GM18511 (cell line): ENCODE measurements around the gene RNF224.

Source experiments
- ATAC-seq: cut with Tn5 transposase; IDR thresholded peaks from one replicate; pipeline ENCODE4 v1.9.1; 2021; ENCODE audit warnings: mild to moderate bottlenecking, moderate library complexity; ENCODE audit not compliant: unreplicated experiment

Gene RNF224

DNA sequence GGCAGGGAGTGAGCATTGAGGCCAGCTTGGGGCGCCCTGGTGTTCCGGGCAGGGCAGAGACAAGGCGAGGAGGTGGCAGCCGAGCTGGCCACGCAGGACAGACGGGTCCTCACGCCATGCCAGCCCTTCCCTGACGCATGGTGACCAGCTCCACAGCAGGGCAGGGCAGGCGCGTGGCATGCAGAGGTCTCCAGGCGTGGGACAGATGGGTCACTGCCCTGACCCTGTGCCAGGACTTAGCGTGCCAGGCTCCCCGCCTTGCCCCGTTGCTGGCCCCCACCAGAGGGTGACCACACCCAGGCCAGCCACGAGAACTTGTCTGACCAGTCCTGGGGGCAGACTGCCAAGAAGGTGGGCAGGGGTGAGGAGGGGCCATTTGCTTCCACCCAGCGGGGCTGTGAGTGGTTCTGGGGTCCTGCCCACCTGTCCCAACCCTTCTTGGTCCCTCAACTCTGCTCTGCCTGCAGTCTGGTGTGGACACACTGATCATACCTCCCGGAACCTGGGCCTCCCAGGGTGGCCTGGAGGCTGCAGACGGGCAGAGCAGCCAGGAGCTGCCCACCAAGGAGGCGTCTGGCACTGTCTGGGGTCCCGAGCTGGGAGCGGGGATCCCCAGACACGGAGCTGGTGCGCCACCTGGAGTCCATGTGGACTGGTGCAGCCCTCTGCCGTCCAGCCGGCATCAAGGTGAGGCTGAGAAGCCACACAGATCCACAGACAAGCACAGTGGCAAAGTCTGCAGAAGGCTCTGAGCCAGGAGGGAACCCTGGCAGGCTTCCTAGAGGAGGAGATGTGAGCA is at the start of gene RNF224:
Gene RNF224, plus strand, starts transcription at position 449 of the 799 bp plus-strand sequence. CDS start 834 bp downstream, outside the sequence.
- ATAC-seq = no peak

DNA sequence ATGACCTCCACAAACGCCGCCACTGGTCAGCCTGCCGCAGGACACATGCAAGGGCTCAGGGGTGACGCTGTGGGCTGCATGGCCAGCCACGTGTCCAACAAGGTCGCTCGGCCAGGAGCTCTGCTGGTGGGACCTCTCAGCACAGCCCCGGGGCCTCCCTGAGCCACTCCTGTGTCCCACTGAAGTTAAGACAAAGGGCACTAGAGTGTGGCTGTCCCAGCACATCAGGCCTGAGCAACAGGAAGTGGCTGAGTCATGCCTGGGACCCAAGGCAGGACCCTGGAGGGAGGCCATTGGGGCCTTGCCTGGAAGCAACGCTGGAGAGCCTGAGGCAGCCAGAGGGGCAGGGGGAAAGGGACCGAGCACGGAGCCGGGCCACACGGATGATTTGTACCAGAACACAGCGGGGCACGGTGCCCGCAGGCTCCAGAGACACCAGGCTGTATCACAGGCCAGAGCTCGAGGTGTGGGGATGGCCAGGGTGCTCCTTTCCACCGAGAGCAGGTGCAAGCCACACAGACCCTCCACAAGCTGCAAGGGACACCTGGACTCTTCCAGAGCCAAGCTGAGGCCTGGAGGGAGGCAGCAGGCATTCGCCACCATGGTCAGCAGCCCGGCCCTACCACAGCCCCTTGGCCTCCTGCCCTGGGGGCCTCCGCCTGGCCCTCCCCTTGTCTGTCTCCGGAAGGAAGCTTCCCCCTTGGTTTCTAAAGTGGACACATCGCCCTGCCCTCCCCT is 48.9 kb upstream of the RNF224 start:
- ATAC-seq = no peak

DNA sequence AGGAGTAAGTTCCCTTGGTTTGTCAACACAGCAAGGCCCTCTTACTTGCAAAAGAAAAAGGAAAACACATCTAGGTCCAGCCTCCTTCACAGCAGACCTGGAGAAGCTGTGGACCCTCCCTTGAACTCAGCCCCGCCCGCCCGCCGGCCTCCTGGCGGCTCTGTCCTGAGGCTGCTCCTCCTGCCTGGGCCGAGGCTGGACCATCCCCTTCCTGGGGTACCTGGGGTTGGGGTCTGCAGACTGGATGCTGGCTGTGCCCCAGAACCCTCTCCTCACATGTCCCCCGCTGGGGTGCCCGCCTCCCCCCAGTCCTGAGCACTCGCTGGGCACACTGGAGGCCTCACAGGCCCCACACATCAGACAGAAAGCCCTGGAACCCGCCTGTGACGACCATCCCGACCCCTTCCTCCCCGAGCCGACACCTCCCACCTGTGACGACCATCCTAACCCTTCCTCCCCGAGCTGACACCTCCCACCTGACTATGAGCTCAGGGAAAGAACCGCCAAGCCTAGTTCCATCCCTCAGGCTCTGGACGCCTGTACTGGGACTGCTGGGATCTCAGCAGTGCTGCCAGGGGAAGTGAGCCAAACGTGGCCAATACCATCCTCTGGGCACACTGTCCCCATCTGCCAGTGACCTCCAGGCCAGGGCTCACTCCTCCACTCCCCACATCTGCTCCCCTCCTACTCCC is 48.2 kb upstream of the RNF224 start:
- ATAC-seq = no peak

DNA sequence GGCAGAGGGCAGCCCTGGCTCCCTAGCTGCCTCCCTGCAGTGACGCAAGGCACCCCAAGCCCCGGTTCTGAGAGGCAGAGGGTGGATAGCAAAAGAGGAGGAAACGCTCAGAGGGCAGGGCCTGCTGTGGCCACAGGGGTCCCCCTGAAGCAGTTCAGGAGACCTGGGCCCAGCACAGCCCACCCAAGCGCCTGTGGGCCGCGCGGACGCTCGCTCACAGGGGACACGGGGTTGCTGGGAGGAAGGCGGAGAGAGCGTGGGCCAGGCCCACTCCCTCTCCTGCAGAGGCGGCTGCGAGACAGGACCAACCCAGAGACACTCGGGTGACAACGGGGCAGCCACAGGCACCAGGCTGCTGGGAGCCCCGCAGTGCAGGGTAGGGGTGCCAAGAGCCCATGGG is 47.5 kb upstream of the RNF224 start:
- no peak for ATAC-seq

DNA sequence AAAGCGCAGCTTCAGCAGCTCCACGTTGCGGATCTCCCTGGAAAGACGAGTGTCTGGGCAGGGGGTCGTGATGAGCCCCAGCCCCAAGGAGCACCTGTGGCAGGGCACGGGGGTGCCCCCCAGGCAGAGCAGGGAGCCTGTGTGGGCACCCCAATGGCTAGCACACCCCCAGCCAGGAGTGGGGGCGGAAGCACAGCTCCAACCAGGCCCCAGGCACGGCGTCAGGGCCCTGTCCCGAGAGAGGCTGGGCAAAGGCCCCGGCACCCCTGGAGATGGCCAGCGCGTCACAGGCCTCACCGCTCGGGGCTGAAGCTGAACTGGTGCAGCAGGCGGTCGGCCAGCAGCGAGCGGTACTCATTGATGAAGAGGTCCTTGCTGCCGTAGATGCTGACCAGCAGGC is 46.8 kb upstream of the RNF224 start:
- no peak for ATAC-seq

DNA sequence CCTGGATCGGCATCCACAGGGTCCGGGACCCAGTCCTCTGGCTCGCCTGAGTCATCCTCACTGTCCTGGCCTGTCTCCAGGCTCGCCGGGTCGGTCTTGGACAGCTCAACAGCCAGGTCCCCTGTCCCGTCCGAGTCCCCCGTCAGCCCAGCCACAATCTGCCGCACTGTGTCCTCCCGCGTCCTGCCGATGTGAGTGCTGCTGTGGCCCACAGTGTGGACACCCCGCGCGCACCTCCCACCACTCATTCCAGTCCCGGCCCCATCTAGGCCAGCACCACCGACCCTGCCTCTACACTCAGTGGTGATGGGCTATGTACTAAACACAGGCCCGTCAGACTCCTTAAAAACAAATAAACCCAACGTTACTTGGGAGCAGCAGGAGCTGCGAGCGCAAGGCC is 45.6 kb upstream of the RNF224 start:
- no peak for ATAC-seq

DNA sequence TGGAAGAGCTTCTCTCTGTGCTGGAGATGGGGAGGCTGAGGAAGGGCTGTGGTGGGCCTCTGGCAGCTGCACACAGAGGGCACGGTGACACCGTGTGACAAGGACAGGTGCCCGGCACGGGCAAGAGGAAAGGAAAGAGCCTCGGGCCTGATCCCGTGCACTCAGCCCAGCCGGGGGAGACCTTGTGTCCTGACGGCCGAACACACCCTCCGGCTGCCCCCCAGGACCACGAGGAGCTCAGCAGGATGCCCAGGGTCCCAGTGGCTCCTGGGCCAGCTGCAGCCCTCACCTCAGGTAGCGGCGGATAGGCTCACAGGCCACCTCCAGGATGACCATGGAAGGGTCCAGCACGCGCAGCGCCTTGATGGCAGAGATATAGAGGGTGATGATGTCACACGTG is 44.5 kb upstream of the RNF224 start:
- ATAC-seq = no peak

DNA sequence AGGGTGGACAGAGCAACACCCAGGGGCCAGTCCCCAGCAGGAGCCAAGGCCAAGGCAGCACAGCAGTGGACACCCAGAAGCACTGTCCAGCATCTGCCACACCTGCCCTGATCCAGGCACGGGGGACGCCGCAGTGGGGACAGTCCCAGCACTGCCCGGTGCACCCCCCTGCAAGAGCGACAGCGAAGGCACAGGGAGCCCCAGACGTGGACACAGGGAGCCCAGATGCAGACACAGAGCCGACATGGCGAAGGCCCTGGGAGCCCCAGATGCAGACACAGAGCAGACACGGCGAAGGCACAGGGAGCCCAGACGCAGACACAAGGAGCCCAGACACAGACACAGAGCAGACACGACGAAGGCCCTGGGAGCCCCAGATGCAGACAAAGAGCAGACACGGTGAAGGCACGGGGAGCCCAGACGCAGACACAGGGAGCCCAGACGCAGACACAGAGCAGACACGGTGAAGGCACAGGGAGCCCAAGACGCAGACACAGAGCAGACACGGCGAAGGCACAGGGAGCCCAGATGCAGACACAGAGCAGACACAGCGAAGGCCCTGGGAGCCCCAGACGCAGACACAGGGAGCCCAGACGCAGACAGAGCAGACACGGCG is 43.2 kb upstream of the RNF224 start:
- ATAC-seq = no peak

DNA sequence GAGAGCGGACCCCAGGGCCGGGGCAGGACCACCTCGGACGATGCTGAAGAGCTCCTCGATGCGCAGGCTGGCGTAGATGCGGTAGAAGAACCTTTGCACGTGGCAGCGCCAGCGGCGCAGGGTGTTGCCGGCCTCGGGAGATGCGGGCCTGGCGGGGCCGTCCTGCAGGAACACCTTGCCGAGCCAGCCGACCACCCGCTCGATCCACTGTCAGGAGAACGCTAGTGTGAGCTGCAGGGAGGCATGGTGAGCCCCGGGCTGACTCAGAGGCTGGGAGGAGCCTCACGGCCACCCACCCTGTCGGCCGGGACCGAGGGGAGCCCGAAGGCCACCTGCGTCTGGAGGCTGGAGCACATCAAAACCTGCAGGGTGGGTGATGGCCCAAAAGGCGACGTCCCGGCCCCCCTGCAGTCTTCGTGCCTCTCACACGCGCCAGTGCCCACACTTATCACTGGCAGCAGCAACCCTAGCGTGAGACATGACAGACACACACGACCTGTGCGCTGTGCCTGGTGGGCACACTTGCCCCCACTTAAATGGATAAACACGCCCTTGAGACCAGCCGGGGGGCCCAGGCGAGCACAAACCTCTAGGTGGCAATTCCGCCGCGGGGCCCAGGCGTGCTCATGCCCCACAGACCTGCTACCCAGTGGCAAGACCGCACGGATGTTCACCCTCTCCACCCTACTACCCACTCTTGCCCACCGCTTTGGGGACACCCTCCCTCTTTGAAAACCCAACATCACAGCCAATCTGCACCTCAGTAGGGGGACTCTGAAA is 42.2 kb upstream of the RNF224 start:
- ATAC-seq = no peak

DNA sequence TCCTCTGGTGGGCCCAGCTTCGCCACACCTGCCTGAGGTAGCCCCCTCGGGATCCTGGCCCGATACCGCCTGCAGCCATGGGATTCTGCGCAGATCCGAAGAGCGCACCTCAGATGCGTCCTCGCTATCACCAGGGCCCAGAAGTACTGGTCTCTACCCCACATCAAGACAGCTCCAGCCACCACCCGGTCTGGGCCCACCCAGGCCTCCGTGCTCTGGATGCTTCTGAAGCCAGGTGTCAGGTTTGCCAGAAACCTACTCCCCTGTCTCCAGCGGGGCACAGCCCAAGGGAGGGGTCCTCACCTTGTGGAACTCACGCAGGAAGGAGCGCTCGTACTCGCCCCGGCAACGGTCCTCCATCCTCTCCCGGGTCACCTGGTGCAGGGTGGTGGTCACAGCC is 41.4 kb upstream of the RNF224 start:
- ATAC-seq = no peak

DNA sequence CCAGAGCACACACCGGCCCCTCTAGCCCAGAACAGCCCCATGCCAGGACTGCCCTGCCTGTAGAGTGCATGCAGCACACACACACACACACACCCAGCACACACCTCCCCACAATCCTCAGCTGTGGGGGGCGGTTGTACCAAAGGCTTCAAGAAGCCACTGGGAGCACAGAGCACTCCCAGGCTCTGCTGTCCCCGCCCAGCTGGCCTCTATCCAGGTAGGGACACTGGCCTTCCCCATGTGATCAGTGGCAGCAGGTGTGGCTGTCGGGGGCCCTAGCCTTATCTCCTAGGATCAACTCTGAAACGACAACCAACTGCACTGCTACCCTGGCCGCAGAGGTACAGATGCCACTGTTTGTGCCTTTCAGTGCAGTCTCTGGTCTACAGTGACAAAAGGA is 40.9 kb upstream of the RNF224 start:
- no peak for ATAC-seq

DNA sequence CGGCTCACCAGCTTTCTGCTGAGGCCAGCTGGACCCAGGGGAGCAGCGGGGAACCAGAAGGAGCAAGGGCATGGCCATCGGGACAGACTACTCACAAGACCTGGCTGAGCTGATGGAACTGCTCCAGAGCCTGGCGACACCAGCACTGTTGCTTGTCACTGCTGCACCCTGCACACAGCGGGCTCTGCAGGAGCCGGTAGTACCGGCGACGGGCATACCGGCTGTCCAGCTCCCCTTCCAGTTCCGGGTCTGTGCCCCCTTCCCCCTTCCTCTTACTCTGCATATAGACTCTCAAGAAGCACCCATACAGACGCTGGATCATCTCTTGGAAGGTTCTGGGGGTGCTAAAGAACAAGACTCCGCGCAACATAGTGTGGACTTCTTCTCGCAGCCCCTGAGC is 39.9 kb upstream of the RNF224 start:
- ATAC-seq = no peak

DNA sequence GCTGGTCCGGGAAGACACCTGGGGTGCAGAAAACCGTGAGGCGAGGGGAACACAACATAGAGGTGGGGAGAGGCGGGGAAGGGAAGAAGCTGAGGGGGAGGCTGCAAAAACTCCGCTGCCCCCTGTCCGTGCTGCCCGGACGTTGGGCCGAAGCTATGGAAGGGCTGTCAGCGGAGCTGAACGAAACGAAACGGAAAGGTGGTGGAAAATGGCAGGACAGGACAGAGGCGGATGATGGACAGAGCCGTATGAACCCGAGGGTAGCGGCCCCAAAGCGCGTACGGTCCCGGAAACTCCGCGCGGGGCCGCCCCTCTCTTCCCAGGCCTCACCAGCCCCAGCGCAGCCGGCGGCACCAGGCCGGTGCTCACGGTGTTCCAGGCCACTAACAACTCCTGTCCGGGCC is 39.2 kb upstream of the RNF224 start:
- ATAC-seq = no peak

DNA sequence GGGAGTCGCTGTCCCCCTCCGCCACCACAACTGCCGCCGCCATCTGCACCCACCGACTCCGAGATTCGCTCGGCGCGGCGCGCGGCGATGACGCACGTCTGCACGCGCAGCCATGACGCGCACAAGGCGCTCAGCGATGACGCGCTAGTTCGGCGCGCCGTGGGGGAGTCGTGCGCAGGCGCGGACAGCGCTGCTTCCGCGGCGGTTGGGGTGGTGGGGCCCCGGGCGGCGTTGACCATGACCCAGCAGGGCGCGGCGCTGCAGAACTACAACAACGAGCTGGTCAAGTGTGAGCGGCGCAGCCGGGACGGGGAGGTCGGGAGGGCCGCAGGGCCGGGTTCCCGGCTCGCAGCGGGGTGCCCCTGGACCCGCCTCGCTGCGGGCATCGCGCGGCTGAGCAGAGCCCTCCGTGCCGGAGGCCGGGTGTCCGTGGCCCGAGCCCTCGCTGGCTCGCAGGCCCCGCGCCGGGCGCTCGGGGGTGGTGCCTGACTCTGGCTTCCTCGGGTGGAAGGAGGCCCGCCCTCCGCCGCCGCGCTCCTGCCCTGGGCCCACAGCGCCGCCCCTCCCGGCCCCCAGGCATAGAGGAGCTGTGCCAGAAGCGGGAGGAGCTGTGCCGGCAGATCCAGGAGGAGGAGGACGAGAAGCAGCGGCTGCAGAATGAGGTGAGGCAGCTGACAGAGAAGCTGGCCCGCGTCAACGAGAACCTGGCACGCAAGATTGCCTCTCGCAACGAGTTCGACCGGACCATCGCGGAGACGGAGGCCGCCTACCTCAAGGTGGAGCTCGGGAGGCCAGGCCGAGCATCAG is 38.6 kb upstream of the RNF224 start, which contains the start of the genes ANAPC2 and SSNA1:
Gene ANAPC2, minus strand, starts transcription at position 71 of the 807 bp plus-strand sequence. Its CDS starts 28 bp downstream, at position 43.
Gene SSNA1, plus strand, starts transcription at position 187 of the 807 bp plus-strand sequence. Its CDS starts 51 bp downstream, at position 238.
- peak; percentile 85 for ATAC-seq

DNA sequence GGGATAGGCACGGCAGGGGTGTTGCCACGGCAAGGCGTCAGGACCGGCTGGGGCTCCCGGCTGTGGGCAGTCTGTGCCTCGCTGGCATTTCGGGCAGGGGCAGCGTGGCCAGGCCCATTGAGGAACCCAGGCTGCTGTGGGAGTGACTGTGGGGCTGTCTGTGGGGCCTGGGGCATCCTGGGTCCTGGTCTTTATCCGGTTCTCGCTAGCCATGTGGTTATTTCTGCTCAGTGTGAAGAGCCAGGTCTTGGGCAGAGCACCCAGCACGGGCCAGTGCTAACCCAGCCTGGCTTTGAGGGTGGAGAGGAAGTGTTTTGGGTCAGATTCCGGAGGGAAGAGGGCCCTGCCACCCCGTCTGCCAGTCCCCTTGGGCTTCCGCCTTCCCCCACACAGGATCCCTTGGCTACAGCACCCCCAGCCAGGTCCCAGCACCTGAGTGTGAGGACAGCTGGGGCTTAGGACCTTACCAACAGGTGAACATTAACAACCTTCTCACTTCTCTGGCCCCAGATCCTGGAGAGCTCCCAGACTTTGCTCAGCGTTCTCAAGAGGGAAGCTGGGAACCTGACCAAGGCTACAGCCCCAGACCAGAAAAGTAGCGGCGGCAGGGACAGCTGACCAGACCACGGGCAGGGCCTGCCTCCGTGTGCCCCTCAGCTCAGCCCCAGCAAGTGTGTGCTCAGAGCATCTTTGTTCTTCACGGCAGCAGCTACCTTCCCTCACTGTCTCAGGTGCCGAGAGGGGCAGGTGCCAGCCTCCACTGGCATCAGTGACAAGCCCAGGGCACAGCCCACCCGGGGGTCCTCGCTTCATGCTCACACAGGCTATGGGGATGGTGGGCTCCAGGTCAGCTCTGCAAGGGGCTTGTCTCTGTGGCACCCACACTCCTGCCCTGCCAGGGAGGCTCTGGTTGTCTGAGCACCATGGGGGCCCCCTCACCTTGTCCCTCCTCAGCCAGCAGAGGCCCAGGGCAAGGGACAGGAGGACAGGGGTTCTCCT is 37.7 kb upstream of the RNF224 start:
- ATAC-seq = no peak

DNA sequence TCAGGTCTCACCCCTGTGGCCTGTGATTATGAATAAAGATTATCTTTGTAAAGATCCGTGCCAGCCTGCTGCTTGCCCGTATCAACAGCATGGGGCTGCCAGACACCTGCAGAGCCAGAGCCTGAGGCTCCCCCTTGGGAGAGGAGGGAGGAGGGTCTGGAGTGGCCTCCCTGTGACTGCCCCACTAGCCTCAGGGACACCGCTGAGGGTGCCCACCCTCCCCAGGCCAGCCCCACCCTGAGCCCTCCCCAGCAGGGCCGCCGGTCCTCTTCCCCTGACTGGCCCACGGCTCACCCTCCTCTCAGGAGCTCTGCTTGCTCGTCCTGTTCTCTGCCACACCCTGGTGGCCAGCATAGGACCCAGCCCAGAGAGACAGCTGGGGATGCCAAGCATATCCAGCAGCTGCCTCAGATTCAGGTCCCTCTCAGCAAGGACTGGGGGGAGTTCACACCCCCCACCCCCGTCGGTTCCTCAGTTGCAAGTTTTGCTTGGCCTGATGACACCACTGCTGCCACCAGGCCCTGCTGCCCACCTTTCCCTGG is 36.9 kb upstream of the RNF224 start:
- ATAC-seq = no peak

DNA sequence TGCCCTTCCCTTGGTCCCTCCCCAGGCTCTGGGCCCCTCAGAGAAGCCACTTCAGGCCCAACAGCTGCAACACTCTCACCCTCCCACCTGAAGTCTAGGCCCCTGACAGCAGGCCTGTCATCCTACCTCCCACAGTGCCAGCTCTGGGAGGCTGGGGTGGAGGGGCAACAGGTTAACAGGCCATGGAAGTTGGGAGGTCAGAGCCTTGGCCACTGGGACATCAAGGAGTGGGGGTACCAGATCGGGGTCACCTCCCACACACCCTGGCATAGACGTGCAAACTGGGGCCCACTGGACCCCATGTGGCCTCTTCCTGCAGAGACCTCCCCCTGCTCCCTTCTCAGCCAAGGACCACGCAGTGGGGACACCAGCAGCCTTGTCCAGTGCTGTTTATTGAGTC is 36.1 kb upstream of the RNF224 start:
- ATAC-seq = no peak
